Stimulated activated CD8-positive, alpha-beta memory T cell treated with anti-CD3 and anti-CD28 coated beads, Interleukin-7, amount 100 ng/mL, for 1 hour (primary cell): ENCODE data around the gene RAD18.

Source experiments
- DNase-seq, 2 donors: peaks; one replicate each; pipeline ENCODE4 v3.0.0-alpha.2; 2020; ENCODE audit warnings: low read depth in 2 of 2

The RAD18 gene

DNA sequence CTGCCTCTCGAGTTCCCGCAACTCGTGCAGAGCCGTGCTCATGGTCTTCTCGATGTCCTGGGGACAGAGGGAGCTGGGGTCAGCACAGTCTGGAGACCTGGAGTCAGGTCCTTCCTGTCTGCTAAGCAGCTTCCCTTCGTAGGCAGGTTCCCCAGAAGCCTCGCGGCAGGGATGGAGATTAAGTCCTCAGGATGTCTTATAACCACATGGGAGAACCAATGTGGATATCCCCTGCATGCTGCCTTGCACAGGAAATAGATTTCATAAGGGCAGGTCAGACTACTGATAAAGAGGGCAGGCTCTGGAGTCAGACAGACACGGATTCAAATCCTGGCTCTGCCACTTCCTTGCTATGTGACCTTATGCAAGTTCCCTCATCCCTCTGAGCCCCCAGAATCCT, 22.6 kb upstream of the RAD18 start:
- DNase-seq: no peak

DNA sequence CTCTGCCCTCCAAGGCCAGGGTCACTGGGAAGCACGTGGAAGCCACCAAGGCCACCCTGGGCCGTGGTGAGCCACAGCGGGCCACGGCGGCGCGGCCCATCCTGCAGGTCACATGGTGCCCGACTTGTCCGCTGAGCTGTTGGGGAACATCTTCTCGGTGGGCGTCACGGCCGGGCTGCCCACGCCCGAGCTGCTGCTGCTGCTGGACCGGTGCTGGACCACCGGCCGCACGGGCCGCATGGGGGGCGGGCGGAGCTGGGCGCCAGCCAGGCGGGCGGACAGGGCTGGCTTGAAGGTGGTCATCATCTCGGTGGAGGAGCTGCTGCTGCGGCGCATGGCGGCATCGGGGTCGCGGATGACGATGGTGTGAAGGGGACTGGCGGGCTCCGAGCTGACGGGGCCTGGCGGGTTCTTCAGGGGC, 22.1 kb upstream of the RAD18 start:
- DNase-seq: no peak

DNA sequence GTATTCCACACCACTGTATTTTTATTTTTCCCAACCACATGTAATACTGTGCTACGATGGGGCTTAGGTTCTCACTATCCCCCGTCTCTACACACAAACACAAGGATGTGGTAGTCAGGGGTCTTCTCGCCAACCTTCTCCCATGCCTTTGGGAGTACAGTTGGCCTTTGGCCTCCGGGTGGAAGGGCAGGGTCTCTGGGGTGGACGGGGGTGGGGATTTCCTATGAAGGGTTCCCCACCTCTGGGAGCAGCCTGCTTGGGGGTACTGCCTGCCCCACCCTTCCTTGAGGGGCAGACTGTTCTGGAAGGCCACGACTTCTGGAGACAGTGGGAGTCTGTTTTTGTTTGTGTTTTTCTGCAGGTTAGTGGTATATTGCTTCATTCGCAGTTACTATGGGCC, 21.3 kb upstream of the RAD18 start:
- DNase-seq: no peak

DNA sequence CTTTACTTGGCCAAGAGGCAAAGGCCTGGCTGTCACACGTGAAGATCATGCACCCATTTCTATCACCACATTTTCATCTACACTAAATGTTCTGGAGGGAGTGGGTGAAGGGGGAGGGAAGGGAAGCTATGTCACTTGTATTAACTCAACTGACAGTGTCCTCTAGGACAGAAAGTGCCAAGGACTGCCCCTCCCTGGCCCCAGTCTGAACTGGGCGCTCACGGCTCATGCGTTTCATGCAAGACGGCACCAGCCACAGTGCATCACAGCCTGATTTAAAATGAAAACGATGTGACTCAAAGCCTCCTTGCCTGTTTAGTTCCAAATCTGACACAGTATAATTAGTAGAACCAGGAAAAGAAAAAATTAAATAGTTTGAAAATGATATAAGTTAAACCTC, 20.8 kb upstream of the RAD18 start:
- no peak for DNase-seq

DNA sequence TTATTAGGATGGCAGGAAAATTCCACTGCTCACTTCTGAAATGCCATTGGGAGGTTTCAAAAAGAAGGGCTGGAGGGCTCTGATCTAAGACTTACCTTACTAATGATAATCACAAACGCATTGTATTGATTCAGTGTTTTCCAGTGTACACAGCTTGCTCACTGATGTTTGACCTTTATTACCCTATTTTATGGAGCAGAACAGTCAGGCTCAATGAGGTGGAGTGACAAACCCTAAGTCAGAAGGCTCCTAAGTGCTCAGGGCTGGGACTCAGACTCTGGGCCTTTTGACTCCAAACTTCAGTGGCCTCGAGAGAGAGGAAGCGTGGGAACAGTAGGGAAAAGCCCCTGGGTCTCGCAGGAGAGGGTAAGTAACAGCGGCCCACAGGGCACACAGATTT, 20.3 kb upstream of the RAD18 start:
- no peak for DNase-seq

DNA sequence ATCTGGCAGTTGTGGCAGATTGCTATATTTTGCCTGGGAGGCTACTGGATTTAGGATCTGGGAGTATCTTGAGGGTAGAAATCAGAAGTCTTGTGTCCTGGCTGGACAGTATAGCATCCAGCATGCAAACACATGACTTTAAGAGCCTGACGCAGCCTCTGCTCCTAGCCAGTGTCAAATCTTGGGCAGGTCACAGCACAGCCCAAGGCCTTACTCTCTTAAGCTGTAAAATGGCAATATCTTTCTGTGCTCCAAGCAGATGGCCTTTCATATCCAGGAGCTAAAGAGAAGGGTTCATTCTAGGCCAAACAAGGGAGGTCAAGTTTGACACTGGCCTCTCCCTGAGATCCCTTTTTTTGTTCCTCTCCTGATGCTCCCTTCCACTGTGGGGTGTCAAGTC, 19.8 kb upstream of the RAD18 start:
- DNase-seq: no peak

DNA sequence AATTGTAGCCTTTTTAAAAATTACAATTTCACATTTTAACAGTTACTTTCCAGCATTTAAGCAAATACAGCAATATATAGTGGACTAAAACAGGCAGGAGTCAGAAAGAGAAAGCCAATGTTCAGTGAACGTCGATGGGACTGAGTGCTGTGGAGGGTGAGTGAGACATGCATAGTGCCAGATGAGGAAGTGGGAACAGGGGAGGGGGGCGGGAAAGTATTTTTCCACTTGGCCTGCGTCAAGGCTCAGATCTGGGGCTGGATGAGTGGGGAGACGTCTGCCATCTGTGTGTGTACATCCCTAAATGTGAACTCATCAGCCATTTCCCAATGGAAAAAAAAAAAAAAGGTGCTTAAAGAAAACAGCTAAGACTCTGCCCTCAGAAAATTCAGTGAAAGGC, 19.2 kb upstream of the RAD18 start:
- DNase-seq: no peak

DNA sequence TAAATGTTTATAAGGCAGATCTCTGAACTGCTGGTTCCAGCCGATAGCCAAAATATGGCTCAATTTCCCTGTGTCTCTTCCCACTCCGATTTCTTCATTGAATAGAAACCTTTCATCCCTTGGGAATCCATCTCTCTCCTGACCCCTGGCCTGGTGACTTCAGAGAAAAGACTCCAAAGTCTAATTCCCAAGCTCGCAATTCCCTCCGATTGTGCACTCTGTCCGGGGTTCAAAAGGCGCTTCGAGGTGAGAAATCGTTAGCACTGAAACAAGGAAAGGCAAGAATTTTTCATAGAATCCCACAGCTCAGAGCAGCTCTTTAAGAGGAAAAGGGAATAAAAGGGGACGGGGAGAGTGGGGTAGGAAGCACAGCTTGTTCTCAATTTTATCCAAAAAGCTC, 18.4 kb upstream of the RAD18 start:
- DNase-seq: no peak

DNA sequence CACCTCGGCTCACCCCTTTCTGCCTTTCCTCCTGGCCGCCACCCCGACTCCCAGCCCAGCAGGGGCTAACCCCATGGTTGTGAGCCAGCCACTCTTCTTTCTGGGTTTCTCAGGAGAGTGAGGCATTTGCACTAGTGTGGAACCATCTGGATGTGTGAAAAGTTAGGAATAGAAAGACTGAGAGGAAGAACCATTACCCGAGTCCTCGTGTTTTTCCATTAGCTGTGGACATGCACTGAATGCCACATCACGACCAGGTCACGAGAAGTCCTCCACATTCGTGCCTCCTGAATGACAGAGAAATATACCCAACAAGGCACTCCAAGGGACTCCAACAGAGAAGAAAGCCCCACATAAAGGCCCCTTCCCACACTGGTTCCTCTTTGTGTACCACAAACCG, 18.0 kb upstream of the RAD18 start:
- DNase-seq: no peak

DNA sequence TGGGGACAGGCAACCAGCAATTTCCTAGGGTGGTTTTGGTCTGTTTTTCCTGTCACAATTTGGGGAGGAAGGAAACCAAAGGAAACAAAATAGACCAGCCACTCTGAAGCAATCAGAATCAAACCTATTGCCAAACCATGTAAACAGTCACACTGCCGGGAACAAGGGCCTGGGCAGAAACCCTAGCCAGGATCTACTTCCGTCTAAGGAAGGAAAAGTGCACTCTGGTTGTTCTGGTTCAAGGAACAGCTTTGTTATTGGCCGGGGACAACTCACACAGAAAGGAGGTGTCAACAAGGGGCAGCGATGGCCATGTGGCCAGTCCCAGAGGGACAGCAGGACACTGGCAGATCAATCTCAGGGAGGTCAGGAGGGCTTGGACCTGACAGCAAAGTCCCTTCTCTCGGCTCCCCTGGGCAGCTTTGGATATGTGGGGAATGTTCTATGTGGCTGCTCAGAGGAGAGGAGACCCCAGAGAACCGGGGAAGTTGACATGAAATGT, 17.5 kb upstream of the RAD18 start:
- no peak for DNase-seq

DNA sequence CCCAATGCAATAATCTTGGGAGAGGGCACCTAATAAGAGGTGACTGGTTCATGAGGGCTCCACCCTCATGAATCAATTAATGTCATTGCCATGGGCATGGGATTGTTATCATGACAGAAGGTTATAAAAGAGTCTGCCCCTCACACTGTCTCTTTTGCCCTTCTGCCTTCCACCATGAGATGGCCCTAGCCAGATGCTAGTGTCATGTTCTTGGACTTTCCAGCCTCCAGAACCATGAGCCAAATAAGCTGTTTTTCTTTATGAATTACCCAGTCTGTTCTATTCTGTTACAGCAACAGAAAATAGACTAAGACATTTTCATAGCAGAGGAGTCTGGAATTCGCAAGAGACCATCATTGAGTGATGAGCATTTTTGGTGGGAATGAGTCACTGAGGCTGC, 16.0 kb upstream of the RAD18 start:
- DNase-seq: no peak

DNA sequence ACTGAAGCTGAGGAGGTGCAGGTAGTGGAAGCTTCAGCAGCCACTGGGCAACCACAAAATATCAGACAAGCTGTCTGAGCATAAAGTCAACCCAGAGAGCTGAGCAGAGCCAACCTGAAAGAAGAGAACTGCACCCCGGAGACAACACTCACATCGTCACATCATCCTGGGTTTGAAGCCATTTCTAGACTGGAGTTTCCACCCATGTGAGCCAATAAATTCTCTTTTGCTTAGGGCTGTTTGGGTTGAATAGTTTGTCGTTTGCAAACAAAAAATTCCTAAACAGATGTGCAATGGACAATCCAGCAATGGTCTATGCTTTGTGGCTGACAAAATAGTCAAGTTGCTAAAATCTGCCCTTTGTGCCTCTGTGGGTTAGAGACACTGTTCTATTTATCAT, 15.3 kb upstream of the RAD18 start:
- DNase-seq: no peak

DNA sequence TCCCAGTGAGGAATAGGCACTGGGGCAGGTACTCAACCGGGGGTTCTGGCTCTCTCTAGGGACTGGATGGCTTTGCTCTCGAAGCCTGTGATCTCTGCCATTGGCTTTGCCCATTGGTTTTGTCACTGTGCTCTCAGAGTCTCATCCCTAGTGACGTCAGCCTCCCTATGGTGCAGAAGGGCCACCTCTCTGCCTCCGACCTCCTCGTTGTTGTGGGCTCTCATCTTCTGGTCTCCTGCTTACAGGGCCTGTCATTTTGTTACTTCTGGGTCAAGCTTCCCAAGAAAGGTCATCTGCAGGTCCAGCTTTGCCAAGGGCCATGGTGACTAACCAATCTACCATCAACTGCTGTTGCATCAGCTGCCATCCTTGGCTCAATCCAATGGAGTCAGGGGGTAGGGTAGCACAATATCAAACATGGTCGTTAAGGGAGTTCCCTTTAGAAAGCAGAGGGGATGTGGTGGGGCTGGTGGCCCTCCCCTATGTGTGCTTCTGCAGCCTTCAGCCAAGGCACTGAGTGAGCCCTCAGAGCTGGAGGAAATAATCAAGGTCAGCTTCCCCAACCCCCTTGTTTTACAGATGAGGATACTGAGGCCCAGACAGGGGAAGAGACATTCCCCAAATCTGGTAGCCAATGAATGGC, 13.4 kb upstream of the RAD18 start:
- no peak for DNase-seq

DNA sequence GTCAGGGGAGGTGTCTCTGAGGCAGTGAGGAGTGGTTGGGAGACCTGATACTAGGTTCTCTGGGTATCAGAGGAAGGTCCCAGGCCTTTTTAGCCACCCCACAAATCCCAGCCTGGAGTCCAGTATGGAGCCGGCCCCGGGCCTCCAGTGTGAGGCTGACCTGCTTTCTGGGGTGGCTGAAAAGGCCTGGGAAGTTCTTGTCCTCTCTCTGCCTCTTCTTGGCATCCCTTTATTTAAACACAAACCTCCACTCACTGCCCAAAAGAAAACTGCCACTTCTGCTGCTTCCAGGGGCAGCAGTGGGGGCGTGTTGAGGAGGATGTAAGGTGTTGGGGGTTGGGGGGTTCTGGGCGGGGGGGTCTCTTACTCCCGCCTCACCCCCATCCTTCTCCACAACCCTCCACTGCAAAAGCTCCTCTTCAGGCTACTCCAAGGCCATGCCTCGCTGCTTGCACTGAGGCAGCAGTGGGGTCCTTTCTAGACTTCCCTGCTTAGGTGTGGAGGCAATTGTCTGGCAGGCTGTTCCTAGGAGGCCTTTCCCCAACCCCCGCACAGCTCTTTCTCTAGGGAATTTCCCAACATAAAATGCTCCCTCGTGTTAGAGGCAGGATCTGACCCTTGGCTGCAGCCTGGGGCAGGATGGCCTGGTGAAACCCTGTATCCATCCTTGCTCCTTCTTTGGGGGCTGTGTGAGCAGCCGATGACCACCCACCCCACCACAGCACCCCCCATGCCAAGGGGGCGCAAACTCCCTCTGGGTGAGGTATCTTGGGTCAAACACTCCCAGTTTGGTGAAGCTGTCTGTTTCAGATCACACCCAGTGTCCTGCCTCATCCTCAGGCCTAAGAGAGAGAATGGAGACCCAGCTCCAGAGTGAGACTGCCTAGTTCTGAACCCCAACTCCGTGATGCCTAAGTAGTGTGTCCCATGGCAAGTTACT, 12.1 kb upstream of the RAD18 start:
- no peak for DNase-seq

DNA sequence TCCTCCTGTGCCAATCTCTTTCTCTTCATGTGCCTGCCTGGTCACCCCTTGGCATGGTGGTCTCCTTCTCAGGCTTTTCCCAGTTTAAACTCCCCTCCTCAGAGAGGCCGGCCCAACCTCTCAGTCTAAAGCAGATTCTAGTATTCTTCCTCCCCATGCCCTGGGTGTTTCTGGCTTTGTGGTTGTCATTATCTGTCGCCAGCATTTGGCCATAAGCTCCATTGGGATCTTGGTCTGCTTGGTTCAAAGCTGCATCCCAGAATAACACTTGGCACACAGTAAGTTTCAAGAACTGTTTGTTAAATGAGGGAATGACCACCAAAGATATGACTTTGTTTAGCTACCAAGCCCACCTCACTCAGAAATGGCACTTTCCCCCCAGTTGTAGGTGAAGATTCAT, 11.2 kb upstream of the RAD18 start:
- DNase-seq: no peak

DNA sequence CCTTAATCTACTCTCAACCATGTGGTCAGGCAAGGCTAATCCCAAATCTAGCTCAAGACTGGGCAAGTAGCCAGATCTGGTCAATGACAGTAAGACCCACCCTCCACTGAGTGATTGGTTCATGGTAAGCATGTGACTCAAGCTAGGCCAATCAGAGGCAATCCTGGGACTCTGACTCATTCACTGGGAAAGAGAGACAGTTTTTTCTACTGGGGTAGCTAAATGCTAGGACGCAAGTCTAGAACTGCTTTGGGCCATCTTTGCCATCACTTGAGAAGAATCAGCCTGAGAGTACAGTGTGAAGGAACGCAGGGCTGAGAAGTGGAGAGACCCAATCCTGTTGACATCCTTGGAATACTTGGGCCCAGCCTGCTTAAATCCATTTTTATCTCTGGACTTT, 9.4 kb upstream of the RAD18 start:
- no peak for DNase-seq

DNA sequence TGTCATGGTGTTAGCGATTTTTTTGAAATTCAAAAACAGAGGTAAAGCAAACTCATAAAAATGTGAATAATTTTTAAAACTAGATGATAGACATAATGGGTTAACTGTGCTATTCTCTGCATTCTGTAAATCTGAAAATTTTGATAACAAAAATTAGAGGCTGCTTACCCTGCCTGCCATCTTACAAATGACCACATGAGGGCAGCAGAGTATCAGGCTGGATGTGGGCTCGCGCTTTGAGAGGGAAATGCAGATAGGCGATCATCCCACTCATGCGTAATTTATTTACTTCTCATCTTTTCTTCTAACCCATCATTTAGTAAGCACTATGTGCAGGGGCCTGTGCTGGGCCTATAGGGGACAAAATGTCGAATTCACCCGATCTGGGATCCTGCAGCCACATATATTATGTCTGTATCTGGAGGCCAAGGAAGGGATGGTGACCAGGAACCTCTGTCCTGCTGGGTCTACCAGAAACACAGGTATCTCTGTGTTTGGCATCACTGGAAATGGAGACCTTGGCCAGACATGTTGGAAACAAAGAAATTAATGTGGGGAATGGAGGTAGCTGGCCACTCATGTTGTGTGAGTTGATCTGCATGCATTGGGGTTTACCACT, 7.8 kb upstream of the RAD18 start:
- peak; percentile 46 to 57 for DNase-seq

DNA sequence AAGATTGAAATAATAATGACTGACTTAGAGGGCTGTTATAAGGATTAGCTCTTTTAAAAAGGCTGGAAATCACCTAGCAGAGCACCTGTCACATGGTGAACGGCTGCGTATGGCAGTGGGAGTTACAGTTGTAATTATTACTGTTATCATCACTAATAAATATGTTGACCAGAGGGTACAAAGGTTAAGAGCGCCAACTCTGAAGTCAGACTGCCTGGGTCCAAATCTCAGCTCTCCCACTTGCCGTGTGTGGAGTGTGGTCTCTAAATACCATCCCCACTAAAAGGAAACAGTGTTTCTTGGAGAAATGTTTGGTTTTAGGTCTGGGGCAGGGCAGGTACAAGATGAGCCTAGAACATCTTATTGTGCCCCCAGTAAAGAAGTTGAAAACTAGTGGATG, 6.0 kb upstream of the RAD18 start:
- DNase-seq: no peak

DNA sequence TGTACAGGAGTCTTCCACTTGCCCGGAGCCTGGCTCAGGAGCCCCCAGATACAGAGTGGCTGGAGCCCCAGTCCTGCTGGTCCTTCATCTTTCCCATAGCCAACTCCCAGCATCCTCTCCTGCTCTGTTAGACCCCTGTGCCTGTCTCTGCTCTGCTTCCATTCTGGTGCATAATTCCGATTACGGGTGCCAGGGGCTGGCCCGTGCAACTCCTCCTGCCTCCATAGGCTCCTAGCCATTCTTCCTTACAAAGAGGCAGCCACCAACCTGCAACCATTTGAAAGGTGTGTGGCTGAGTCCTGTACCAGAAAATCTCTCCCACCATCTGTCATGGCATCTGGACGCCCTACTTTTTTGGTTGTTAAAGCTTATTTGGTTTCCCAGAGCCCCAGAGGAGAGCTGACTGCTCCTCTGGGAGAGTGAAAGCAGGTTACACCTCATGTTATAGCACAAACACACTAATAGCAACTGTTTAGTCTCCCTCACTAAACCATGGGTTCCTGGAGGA, 5.2 kb upstream of the RAD18 start:
- no peak for DNase-seq

DNA sequence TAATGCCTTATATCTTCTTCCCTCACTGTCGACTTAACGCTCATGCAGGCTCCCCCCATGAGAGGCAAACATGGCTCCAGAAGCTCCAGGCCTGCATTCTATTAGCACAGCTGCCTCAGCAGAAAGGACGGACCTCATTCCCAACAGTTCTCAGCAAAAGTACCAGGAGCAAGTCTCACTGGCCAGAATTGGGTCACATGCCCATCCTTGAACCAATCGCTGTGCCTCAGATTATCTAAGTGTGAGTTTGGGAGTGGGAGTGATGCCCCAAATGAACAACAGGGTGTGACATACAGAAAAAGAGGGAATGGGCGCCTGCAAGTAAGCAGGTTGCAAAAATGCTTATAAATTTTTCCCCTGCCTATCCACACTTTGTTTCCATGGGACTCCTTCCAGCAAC, 4.3 kb upstream of the RAD18 start:
- DNase-seq: no peak

DNA sequence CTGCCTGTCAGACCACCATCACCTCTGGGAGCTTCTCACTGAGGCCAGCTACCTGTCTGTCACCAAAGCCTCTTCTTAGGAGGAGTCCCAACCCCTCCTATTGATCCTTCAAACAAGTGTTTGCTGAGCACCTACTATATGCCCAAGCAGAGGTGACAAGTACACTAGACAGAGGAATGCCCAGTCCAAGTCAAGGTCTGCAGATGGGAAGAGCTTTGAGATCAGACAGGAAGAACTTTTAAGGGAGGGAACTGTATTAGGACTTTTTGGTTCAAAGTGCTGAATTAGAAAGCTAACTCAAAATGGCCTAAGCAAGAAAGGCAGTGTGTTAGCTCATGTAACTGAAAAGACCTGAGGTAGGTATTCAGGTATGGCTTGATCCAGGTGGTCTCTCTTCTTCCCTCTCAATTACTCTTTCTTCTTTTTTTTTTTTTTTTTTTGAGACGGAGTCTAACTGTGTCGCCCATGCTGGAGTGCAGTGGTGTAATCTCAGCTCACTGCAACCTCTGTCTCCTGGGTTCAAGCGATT, 3.6 kb upstream of the RAD18 start:
- no peak for DNase-seq

DNA sequence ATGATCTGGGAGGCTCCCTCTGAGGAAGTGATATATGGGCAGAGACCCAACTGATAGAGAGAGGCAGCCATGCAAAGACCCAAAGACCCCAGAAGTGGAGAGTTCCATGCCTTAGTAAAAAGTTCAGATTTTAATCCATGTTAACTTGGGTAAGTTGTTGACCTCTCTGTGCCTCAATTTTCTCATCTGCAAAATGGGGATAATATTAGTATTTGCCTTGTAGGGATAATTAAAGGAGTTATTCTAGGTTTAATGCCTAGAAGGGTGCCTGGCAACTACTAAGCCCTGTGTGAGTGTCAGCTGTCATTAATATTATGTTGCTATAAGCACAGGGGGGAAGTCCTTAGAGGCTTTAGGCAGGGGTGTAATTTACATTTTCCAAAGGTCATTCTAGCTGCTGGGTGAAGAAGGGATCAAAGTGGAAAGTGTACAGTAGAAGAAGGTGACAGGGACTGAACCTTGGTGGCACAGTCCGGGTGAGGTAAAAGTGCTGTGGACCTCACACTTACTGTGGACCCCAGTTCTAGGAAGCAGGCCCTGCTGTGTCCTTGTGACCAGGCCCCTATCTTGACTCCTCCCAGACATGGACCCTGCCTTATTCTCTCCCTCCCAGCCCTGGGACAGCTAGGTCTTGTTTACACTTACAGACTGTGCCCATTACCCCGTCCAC, 3.0 kb upstream of the RAD18 start:
- no peak for DNase-seq
